H4 (cell line): ENCODE measurements around the gene DNM2. TPM values are rescaled to one million over a fixed set of nuclear protein-coding genes. Genes with fewer than 3 reads are reported as not detected.

Experiments used
- DNase-seq: peaks from one replicate; pipeline ENCODE4 v3.0.0-alpha.2; 2015; ENCODE audit warnings: low spot score
- total RNA-seq: library from RNA; depleted of rRNA; stranded (reverse); fragments of >200 nt; shearing (Covaris generic); gene quantifications from 2 replicates; pipeline ENCODE4 v1.2.3, GENCODE V29; 2014

Gene DNM2
- total RNA-seq, 1 experiment from 2014 or later = 31.0 TPM

GRCh38 chr19:10815969-10816644, 98.2 kb downstream of the DNM2 start:
- no peak for DNase-seq

GRCh38 chr19:10816691-10817090, 98.8 kb downstream of the DNM2 start:
- no peak for DNase-seq

GRCh38 chr19:10817291-10818038, 99.6 kb downstream of the DNM2 start:
- peak; percentile 61 for DNase-seq

- DNase-seq = no peak
Measured at GRCh38 chr19:10818301-10819123, 100.6 kb downstream of the DNM2 start.

- DNase-seq = no peak
Measured at GRCh38 chr19:10819124-10820060, 101.5 kb downstream of the DNM2 start.

GRCh38 chr19:10820173-10820572, 102.3 kb downstream of the DNM2 start:
- no peak for DNase-seq

GRCh38 chr19:10823690-10824089, 105.8 kb downstream of the DNM2 start:
- DNase-seq = no peak

- DNase-seq = no peak
Measured at GRCh38 chr19:10826231-10826630, 108.4 kb downstream of the DNM2 start.

- DNase-seq = no peak
Measured at GRCh38 chr19:10826846-10827245, 109.0 kb downstream of the DNM2 start.

GRCh38 chr19:10828981-10829821, 111.3 kb downstream of the DNM2 start:
- DNase-seq = no peak

- no peak for DNase-seq
Measured at GRCh38 chr19:10829967-10830366, 112.1 kb downstream of the DNM2 start.

- no peak for DNase-seq
Measured at GRCh38 chr19:10830370-10830769, 112.5 kb downstream of the DNM2 start.

GRCh38 chr19:10830931-10831779, 113.3 kb downstream of the DNM2 start:
- DNase-seq = no peak

GRCh38 chr19:10831987-10832938, 114.4 kb downstream of the DNM2 start:
- no peak for DNase-seq

- DNase-seq = no peak
Measured at GRCh38 chr19:10832939-10833296, 115.0 kb downstream of the DNM2 start.

GRCh38 chr19:10835089-10835753, 117.3 kb downstream of the DNM2 start:
- DNase-seq = no peak

GRCh38 chr19:10835754-10836478, 118.0 kb downstream of the DNM2 start, which contains the start of gene TMED1:
Gene TMED1, minus strand, starts transcription at chr19:10836212. Its CDS starts 21 bp downstream, at chr19:10836191.
- DNase-seq = peak; percentile 98
